Measurements from ENCODE around the gene SPECC1L.

The SPECC1L gene

GRCh38 chr22:24321999-24322398 is 51.4 kb downstream of the SPECC1L start:
- no peak for DNase-seq

GRCh38 chr22:24322522-24322921 is 51.9 kb downstream of the SPECC1L start:
- no peak for DNase-seq

GRCh38 chr22:24323233-24323632 is 52.6 kb downstream of the SPECC1L start:
- no peak for DNase-seq

GRCh38 chr22:24323695-24324094 is 53.1 kb downstream of the SPECC1L start:
- DNase-seq = no peak

- no peak for DNase-seq
Observed at GRCh38 chr22:24324137-24324536, 53.5 kb downstream of the SPECC1L start.

- DNase-seq = peak in 5 of 56 donors; percentile 4 to 21 (median 15)
Observed at GRCh38 chr22:24325105-24325757, 54.6 kb downstream of the SPECC1L start.

- DNase-seq = no peak
Observed at GRCh38 chr22:24326266-24326665, 55.6 kb downstream of the SPECC1L start.

- DNase-seq = no peak
Observed at GRCh38 chr22:24327832-24328231, 57.2 kb downstream of the SPECC1L start.

- DNase-seq = no peak
Observed at GRCh38 chr22:24329453-24329852, 58.8 kb downstream of the SPECC1L start.

GRCh38 chr22:24330636-24331035 is 60.0 kb downstream of the SPECC1L start:
- no peak for DNase-seq

- no peak for DNase-seq
Observed at GRCh38 chr22:24331468-24332440, 61.1 kb downstream of the SPECC1L start.

- DNase-seq = no peak
Observed at GRCh38 chr22:24333301-24333700, 62.7 kb downstream of the SPECC1L start.

- no peak for DNase-seq
Observed at GRCh38 chr22:24335496-24335895, 64.9 kb downstream of the SPECC1L start.

- DNase-seq = no peak
Observed at GRCh38 chr22:24337894-24338645, 67.4 kb downstream of the SPECC1L start.

GRCh38 chr22:24338726-24339451 is 68.3 kb downstream of the SPECC1L start:
- peak in 1 of 56 donors; percentile 7 for DNase-seq

- DNase-seq = no peak
Observed at GRCh38 chr22:24339452-24339747, 68.8 kb downstream of the SPECC1L start.

- DNase-seq = peak in 2 of 56 donors; percentile 2 to 22
Observed at GRCh38 chr22:24341627-24342026, 71.0 kb downstream of the SPECC1L start.

GRCh38 chr22:24350627-24351026 is 80.0 kb downstream of the SPECC1L start:
- DNase-seq = no peak

- no peak for DNase-seq
Observed at GRCh38 chr22:24353121-24353520, 82.5 kb downstream of the SPECC1L start.

- no peak for DNase-seq
Observed at GRCh38 chr22:24355574-24355973, 84.9 kb downstream of the SPECC1L start.

GRCh38 chr22:24357547-24357946 is 86.9 kb downstream of the SPECC1L start:
- DNase-seq = no peak

All from nucleus accumbens (tissue), 56 donors.